GM23338 (cell line): ENCODE data around the gene BRICD5. TPM values are rescaled to one million over a fixed set of nuclear protein-coding genes. Genes with fewer than 3 reads are reported as not detected.

Source experiments
- ATAC-seq: fragments of 200-7000 bp; cut with Tn5 transposase; 3 replicates; pipeline ENCODE4 v1.9.1; 2020
- DNase-seq: peaks from one replicate; pipeline ENCODE4 v3.0.0-alpha.2; 2015; ENCODE audit warnings: low spot score
- H2AFZ ChIP-seq: fragments of 200-600 bp; sonication (generic); 2 replicates; pipeline ENCODE4 v1.8.0; 2016; ENCODE audit warnings: antibody characterized with exemption, mild to moderate bottlenecking, moderate library complexity
- H3F3A ChIP-seq: fragments of 200-600 bp; sonication (generic); replicated peaks from 2 replicates; pipeline ENCODE4 v1.8.0; 2017; ENCODE audit warnings: antibody characterized with exemption, mixed run types, low read depth
- H3K27ac ChIP-seq: fragments of 200-600 bp; sonication (generic); 2 replicates; pipeline ENCODE4 v1.6.1; 2016; ENCODE audit warnings: low read depth
- H3K27me3 ChIP-seq: fragments of 200-600 bp; sonication (generic); 2 replicates; pipeline ENCODE4 v1.8.0; 2016; ENCODE audit warnings: mild to moderate bottlenecking, mixed run types, moderate library complexity; ENCODE audit not compliant: insufficient read depth
- H3K36me3 ChIP-seq: fragments of 200-600 bp; sonication (generic); 2 replicates; pipeline ENCODE4 v1.8.0; 2016; ENCODE audit warnings: mild to moderate bottlenecking; ENCODE audit not compliant: insufficient read depth
- H3K4me1 ChIP-seq: fragments of 200-600 bp; sonication (generic); 2 replicates; pipeline ENCODE4 v1.8.0; 2016; ENCODE audit warnings: mild to moderate bottlenecking, moderate library complexity; ENCODE audit not compliant: insufficient read depth
- H3K4me2 ChIP-seq: fragments of 200-600 bp; sonication (generic); 2 replicates; pipeline ENCODE4 v1.7.1; 2017; ENCODE audit warnings: mixed run types
- H3K4me3 ChIP-seq: fragments of 200-600 bp; sonication (generic); 2 replicates; pipeline ENCODE4 v1.6.1; 2016; ENCODE audit warnings: mixed run types
- H3K79me2 ChIP-seq: fragments of 200-600 bp; sonication (generic); replicated peaks from 2 replicates; pipeline ENCODE4 v1.8.0; 2017; ENCODE audit warnings: mild to moderate bottlenecking; ENCODE audit not compliant: insufficient read depth
- H3K9me2 ChIP-seq: fragments of 200-600 bp; sonication (generic); 2 replicates; pipeline ENCODE4 v1.8.0; 2017; ENCODE audit not compliant: insufficient read depth
- H4K20me1 ChIP-seq: fragments of 200-600 bp; sonication (generic); replicated peaks from 2 replicates; pipeline ENCODE4 v1.8.0; 2017; ENCODE audit warnings: mild to moderate bottlenecking; ENCODE audit not compliant: insufficient read depth
- H3K27ac Mint-ChIP-seq: 2 replicates; pipeline ENCODE4 v1.8.0; 2020; ENCODE audit warnings: inconsistent platforms, mild to moderate bottlenecking, moderate library complexity, mixed read lengths
- H3K27me3 Mint-ChIP-seq: 3 replicates; pipeline ENCODE4 v1.8.0; 2022; ENCODE audit warnings: low read depth, mild to moderate bottlenecking, moderate library complexity, mixed read lengths, inconsistent platforms; ENCODE audit not compliant: insufficient read depth, poor library complexity
- H3K36me3 Mint-ChIP-seq: 3 replicates; pipeline ENCODE4 v1.8.0; 2021; ENCODE audit warnings: low read depth, mild to moderate bottlenecking, inconsistent platforms, moderate library complexity, mixed read lengths
- H3K4me1 Mint-ChIP-seq: 3 replicates; pipeline ENCODE4 v1.8.0; 2020; ENCODE audit warnings: mild to moderate bottlenecking, inconsistent platforms, mixed read lengths
- H3K4me3 Mint-ChIP-seq: 3 replicates; pipeline ENCODE4 v1.8.0; 2021; ENCODE audit warnings: moderate library complexity, mild to moderate bottlenecking, inconsistent platforms, mixed read lengths
- H3K9me3 Mint-ChIP-seq: 3 replicates; pipeline ENCODE4 v1.8.0; 2020; ENCODE audit warnings: moderate library complexity, mild to moderate bottlenecking, inconsistent platforms, mixed read lengths
- CREB1 ChIP-seq: fragments of 250-450 bp; sonication (Bioruptor Pico); IDR thresholded peaks from 2 replicates; pipeline ENCODE4 v1.5.0; 2020; ENCODE audit warnings: low read depth, mild to moderate bottlenecking, moderate library complexity
- CTCF ChIP-seq, 2 experiments: fragments of 200-600 bp in 1 of 2; sonication (generic) in 1 of 2; conservative IDR thresholded peaks; 2 replicates each; pipeline versions ENCODE4 v1.5.1 to v1.6.1; 2016 to 2017; ENCODE audit warnings: antibody characterized with exemption in 2 of 2, low read depth in 2 of 2, mild to moderate bottlenecking in 2 of 2, moderate library complexity in 1 of 2
- ETS1 ChIP-seq: IDR thresholded peaks from 2 replicates; pipeline ENCODE4 v1.6.1; 2016; ENCODE audit warnings: antibody characterized with exemption
- EZH2 ChIP-seq: fragments of 200-600 bp; sonication (generic); IDR thresholded peaks from one replicate; pipeline ENCODE4 v1.8.0; 2017; ENCODE audit warnings: antibody characterized with exemption, mild to moderate bottlenecking, low read depth; ENCODE audit not compliant: unreplicated experiment
- EZH2phosphoT487 ChIP-seq: fragments of 200-600 bp; sonication (generic); IDR thresholded peaks from one replicate; pipeline ENCODE4 v1.8.1; 2018; ENCODE audit warnings: antibody characterized with exemption; ENCODE audit not compliant: unreplicated experiment
- JUNB ChIP-seq: IDR thresholded peaks from one replicate; pipeline ENCODE4 v1.6.1; 2016; ENCODE audit warnings: antibody characterized with exemption; ENCODE audit not compliant: unreplicated experiment
- NANOG ChIP-seq: IDR thresholded peaks from 2 replicates; pipeline ENCODE4 v1.6.1; 2016; ENCODE audit warnings: antibody characterized with exemption, borderline replicate concordance
- POLR2AphosphoS5 ChIP-seq: IDR thresholded peaks from 2 replicates; pipeline ENCODE4 v1.6.1; 2016; ENCODE audit warnings: antibody characterized with exemption, low read depth
- REST ChIP-seq: IDR thresholded peaks from one replicate; pipeline ENCODE4 v1.6.1; 2018; ENCODE audit warnings: antibody characterized with exemption; ENCODE audit not compliant: unreplicated experiment
- STAT1 ChIP-seq: IDR thresholded peaks from one replicate; pipeline ENCODE4 v1.6.1; 2016; ENCODE audit warnings: antibody characterized with exemption; ENCODE audit not compliant: unreplicated experiment
- ZNF114 ChIP-seq: fragments of 250-450 bp; sonication (Bioruptor Pico); IDR thresholded peaks from 2 replicates; pipeline ENCODE4 v1.5.0; 2020; ENCODE audit warnings: mild to moderate bottlenecking, moderate library complexity
- ZNF331 ChIP-seq: fragments of 250-450 bp; sonication (Bioruptor Pico); IDR thresholded peaks from 2 replicates; pipeline ENCODE4 v1.5.0; 2020; ENCODE audit warnings: low read depth, mild to moderate bottlenecking, moderate library complexity
- ZNF462 ChIP-seq: fragments of 250-450 bp; sonication (Bioruptor Pico); IDR thresholded peaks from 2 replicates; pipeline ENCODE4 v1.5.0; 2020; ENCODE audit warnings: mild to moderate bottlenecking, moderate library complexity
- polyA plus RNA-seq: library from polyadenylated mRNA; unstranded; fragments of >200 nt; fragmentation: Nextera tagmentation; extraction: Ambion mirVana; gene quantifications from 2 replicates; pipeline ENCODE4 v1.2.1, GENCODE V29; 2016
- total RNA-seq: library from RNA; depleted of rRNA; stranded (reverse); fragments of >200 nt; shearing (Covaris generic); gene quantifications from 2 replicates; pipeline ENCODE4 v1.2.3, GENCODE V29; 2014

BRICD5 gene
- total and polyA plus RNA-seq, 2 experiments from 2014 or later = 5.3 to 6.3 TPM

- peak overlapping the region; percentile 95 for H3K4me2 ChIP-seq
- H3K27me3 ChIP-seq = peaks cover 9% of the 10 kb centered on the region; the same call in 1 of the 2 replicates
- TF ChIP-seq STAT1 = no peak
- no peak for TF ChIP-seq CREB1 (CRISPR knock-in tag)
- TF ChIP-seq REST = no peak
- TF ChIP-seq EZH2phosphoT487 = no peak
- no peak for TF ChIP-seq ZNF331 (CRISPR knock-in tag)
- TF ChIP-seq ETS1 = no peak
- no peak for TF ChIP-seq NANOG
- no peak for TF ChIP-seq JUNB
- no peak for TF ChIP-seq ZNF114 (CRISPR knock-in tag)
- no peak for TF ChIP-seq EZH2
- TF ChIP-seq POLR2AphosphoS5 = no peak
- no peak for TF ChIP-seq ZNF462 (CRISPR knock-in tag)
- TF ChIP-seq CTCF (conservative IDR thresholded peaks at IDR 0.05; ENCODE audit: low read depth in 2 of 2) = no peak
- peaks cover 4% of the 10 kb centered on the region; the same call in 1 of the 2 replicates for H3K4me1 ChIP-seq
- Mint-ChIP-seq H3K9me3 (no peaks in the 10 kb centered on the region), H3K27ac (no peak overlapping the region), H3K27me3 (peaks cover 19% of the 10 kb centered on the region), H3K36me3 (peaks cover 14% of the 10 kb centered on the region), H3K4me3 (peak overlapping the region; percentile 84), H3K4me1 (peaks cover 13% of the 10 kb centered on the region)
- H3F3A ChIP-seq = peaks cover 9% of the 10 kb centered on the region; the same call in 1 of the 2 replicates
- H3K9me2 ChIP-seq = no peaks in the 10 kb centered on the region
- H2AFZ ChIP-seq = no peak overlapping the region
- no peaks in the 10 kb centered on the region for H4K20me1 ChIP-seq
- ATAC-seq (no peak), DNase-seq (no peak)
- no peak overlapping the region for H3K27ac ChIP-seq
- H3K36me3 ChIP-seq = no peaks in the 10 kb centered on the region
- H3K79me2 ChIP-seq = no peaks in the 10 kb centered on the region
- peak overlapping the region; percentile 95 for H3K4me3 ChIP-seq
Measured at GRCh38 chr16:2206420-2206779, 4.3 kb downstream of the BRICD5 start.
